Tibial nerve (tissue), 3 donors: ENCODE results near the gene CD244.

Experiments used
- POLR2A ChIP-seq, 2 donors: fragments of 450-650 bp; IDR thresholded peaks; one replicate each; pipeline ENCODE4 v1.6.1; 2017; ENCODE audit warnings: antibody characterized with exemption in 2 of 2, mild to moderate bottlenecking in 2 of 2, moderate library complexity in 2 of 2
- TF ChIP-seq, protein P1 (sequence below), 5 experiments: fragments of 200-600 bp in 3 of 5; fragments of 450-650 bp in 2 of 5; sonication (generic) in 3 of 5; IDR thresholded peaks; one replicate each; pipeline ENCODE4 v1.5.1; 2016 to 2019; ENCODE audit warnings: antibody characterized with exemption in 5 of 5, mild to moderate bottlenecking in 3 of 5, moderate library complexity in 2 of 5

DNA sequence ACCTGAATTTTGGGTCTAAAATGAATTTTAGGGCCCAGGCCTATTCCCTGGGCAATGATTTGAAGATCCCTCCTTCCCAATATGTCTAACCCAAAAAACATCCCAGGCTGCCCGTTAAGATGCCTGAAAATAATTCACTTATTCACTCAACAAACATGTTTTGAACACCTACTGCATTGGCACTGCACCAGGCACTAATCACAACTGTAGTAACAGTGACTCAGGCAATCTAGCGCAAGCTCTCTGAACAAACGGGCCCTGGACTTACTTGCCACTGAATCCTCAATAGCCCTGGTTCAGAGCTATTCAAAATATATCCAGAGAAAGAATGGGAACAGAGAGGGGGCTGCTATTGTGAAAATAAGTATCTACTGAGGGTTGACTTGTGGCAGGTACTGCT lies 4.2 kb downstream of the CD244 start:
- TF ChIP-seq, protein P1, sequence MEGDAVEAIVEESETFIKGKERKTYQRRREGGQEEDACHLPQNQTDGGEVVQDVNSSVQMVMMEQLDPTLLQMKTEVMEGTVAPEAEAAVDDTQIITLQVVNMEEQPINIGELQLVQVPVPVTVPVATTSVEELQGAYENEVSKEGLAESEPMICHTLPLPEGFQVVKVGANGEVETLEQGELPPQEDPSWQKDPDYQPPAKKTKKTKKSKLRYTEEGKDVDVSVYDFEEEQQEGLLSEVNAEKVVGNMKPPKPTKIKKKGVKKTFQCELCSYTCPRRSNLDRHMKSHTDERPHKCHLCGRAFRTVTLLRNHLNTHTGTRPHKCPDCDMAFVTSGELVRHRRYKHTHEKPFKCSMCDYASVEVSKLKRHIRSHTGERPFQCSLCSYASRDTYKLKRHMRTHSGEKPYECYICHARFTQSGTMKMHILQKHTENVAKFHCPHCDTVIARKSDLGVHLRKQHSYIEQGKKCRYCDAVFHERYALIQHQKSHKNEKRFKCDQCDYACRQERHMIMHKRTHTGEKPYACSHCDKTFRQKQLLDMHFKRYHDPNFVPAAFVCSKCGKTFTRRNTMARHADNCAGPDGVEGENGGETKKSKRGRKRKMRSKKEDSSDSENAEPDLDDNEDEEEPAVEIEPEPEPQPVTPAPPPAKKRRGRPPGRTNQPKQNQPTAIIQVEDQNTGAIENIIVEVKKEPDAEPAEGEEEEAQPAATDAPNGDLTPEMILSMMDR (IDR thresholded peaks at IDR 0.05) = no peak
- no peak for TF ChIP-seq POLR2A (IDR thresholded peaks at IDR 0.05)
